GM10266 (cell line): ENCODE results near the gene FUZ.

Experiments
- DNase-seq: peaks from one replicate; pipeline ENCODE4 v3.0.0; 2012; ENCODE audit errors: extremely low spot score
- CTCF ChIP-seq: IDR thresholded peaks from 2 replicates; pipeline ENCODE4 v1.5.1; 2012; ENCODE audit warnings: mild to moderate bottlenecking, low read depth; ENCODE audit not compliant: control insufficient read depth, insufficient read depth; ENCODE audit errors: missing control alignments

Gene FUZ

GRCh38 chr19:49836176-49837008 lies 23.3 kb upstream of the FUZ start:
- no peak for DNase-seq
- no peak for TF ChIP-seq CTCF

DNA sequence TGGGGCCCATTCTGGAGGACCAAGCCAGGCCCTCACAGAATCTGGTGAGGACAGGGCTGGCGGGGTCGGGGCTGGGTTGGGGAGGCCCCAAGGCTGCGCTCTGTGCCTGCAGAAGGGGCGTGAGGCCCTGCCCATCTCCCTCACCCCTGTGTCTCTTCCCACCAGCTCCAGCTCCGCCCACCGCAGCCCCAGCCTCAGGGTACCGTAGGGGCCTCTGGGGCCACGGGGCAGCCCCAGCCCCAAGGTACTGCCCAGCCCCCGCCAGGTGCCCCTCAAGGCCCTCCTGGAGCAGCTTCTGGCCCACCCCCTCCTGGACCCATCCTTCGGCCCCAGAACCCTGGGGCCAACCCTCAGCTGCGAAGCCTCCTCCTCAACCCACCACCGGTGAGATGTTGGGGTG lies 22.5 kb upstream of the FUZ start:
- no peak for TF ChIP-seq CTCF
- DNase-seq: no peak

- no peak for DNase-seq
- TF ChIP-seq CTCF: no peak
Measured at GRCh38 chr19:49833599-49833998, 20.5 kb upstream of the FUZ start.

GRCh38 chr19:49832556-49832955 lies 19.5 kb upstream of the FUZ start:
- no peak for DNase-seq

DNA sequence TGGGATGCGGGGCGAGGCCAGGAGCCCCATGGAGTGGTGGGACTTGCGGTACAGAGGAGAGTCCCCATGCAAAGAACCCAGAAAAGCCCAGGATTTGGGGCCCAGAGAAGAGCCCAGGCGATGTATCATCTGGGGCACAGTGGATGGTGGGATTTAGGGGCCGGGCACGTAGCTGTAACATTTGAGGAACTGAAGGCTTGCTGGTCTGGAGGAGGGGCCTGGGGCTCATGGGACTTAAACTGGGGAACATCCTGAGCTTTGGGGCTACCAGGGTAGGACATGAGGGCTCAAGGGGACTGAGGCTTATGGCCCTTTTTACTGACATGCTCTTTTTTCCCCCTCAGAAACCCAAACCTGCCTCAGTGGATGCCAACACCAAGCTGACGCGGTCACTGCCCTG lies 18.5 kb upstream of the FUZ start:
- TF ChIP-seq CTCF: no peak

More at GRCh38 chr19:49832556-49832955, 19.5 kb upstream of the FUZ start:
- no peak for TF ChIP-seq CTCF

DNA sequence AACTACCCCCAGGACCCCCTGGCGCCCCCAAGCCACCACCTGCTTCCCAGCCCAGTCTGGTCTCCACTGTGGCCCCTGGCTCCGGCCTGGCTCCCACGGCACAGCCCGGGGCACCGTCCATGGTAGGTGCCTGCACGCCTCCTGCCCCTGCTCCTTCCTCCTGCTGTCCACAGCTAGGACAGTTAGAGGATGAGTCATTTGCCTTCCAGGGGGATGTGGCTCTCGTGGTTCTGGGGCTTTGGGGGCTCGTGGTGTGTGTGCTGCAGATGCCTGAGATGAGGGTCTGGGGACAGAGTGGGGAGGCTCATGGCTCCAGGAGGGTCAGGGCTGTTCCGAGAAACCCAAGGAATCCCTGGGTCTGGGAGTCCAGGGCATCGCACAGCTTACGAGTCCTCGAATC lies 17.7 kb upstream of the FUZ start:
- TF ChIP-seq CTCF: no peak
- no peak for DNase-seq

More for the DNA sequence above, 18.5 kb upstream of the FUZ start:
- DNase-seq: no peak

DNA sequence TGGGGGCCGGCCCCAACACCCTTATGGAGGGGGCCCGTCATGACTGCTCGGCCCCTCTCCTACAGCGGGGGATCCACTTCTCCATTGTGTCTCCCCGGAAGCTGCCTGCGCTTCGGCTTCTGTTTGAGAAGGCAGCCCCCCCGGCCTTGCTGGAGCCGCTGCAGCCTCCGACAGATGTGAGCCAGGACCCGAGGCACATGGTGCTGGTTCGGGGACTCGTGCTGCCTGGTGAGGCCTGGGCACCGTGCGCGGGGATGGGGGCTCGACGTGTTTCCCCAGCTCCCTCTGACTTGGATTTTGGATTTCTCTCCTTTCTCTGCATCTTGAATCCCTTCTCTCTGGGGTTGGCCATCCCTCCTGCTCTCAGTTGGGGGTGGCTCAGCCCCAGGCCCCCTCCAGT lies 16.6 kb upstream of the FUZ start:
- DNase-seq: no peak
- no peak for TF ChIP-seq CTCF
